Vagina (tissue), 2 donors: ENCODE data around the gene OGDH.

ENCODE experiments used
- CTCF ChIP-seq, 3 experiments: fragments of 450-650 bp in 2 of 3; fragments of 200-600 bp in 1 of 3; sonication (generic) in 1 of 3; IDR thresholded peaks; one replicate each; pipeline ENCODE4 v1.5.1; 2017 to 2019; ENCODE audit warnings: antibody characterized with exemption in 3 of 3, mild to moderate bottlenecking in 2 of 3, moderate library complexity in 2 of 3
- POLR2A ChIP-seq, 2 donors: fragments of 450-650 bp; IDR thresholded peaks; one replicate each; pipeline ENCODE4 v1.6.1; 2017; ENCODE audit warnings: antibody characterized with exemption in 2 of 2, mild to moderate bottlenecking in 2 of 2, moderate library complexity in 2 of 2
- POLR2AphosphoS5 ChIP-seq, 2 donors: sonication (generic); formaldehyde crosslinking; IDR thresholded peaks; one replicate each; pipeline ENCODE4 v1.9.0; 2017; ENCODE audit warnings: antibody characterized with exemption in 2 of 2, mild to moderate bottlenecking in 2 of 2, low read depth in 1 of 2; ENCODE audit not compliant: insufficient read depth in 1 of 2

GRCh38 chr7:44608916-44609648, 2.7 kb downstream of the OGDH start:
- TF ChIP-seq POLR2A (IDR thresholded peaks at IDR 0.05) = no peak
- TF ChIP-seq CTCF (IDR thresholded peaks at IDR 0.05) = no peak
- no peak for TF ChIP-seq POLR2AphosphoS5 (IDR thresholded peaks at IDR 0.05; ENCODE audit: insufficient read depth in 1 of 2, low read depth in 1 of 2)
